Uterus (tissue), 4 donors: ENCODE measurements around the gene DNMT3A. TPM values are rescaled to one million over a fixed set of nuclear protein-coding genes. Genes with fewer than 3 reads are reported as not detected.
"Not testable (repeated sequence)": the region's sequence is repeated elsewhere in the genome, so short reads cannot be mapped to it uniquely, and the experiment has no call there.

Source experiments
- DNase-seq, 2 donors: peaks; one replicate each; pipeline ENCODE4 v3.0.0-alpha.2; 2019 to 2020
- H3K27ac ChIP-seq, 2 donors: fragments of 200-600 bp; sonication (generic); 1 replicate in 1 of 2; 2 replicates in 1 of 2; pipeline ENCODE4 v1.5.1; 2016 to 2018
- H3K27me3 ChIP-seq, 2 donors: fragments of 200-600 bp; sonication (generic); one replicate each; pipeline ENCODE4 v1.5.1; 2018 to 2019; ENCODE audit warnings: control low read depth in 1 of 2
- H3K36me3 ChIP-seq, 2 donors: fragments of 200-600 bp; sonication (generic); one replicate each; pipeline ENCODE4 v1.5.1; 2019; ENCODE audit warnings: control low read depth in 1 of 2
- H3K4me1 ChIP-seq, 2 donors: fragments of 200-600 bp; sonication (generic); one replicate each; pipeline ENCODE4 v1.5.1; 2018 to 2019; ENCODE audit warnings: control low read depth in 1 of 2
- H3K4me3 ChIP-seq, 2 donors: fragments of 200-600 bp; sonication (generic); 1 replicate in 1 of 2; 2 replicates in 1 of 2; pipeline ENCODE4 v1.5.1; 2018 to 2019; ENCODE audit warnings: mild to moderate bottlenecking in 1 of 2
- H3K9me3 ChIP-seq, 2 donors: fragments of 200-600 bp; sonication (generic); one replicate each; pipeline ENCODE4 v1.5.1; 2019; ENCODE audit warnings: control low read depth in 1 of 2
- CTCF ChIP-seq, 4 experiments: fragments of 200-600 bp in 2 of 4; fragments of 450-650 bp in 2 of 4; sonication (generic) in 2 of 4; IDR thresholded peaks; one replicate each; pipeline ENCODE4 v1.5.1; 2016 to 2019; ENCODE audit warnings: antibody characterized with exemption in 4 of 4, mild to moderate bottlenecking in 2 of 4, moderate library complexity in 1 of 4
- POLR2A ChIP-seq, 2 donors: fragments of 450-650 bp; IDR thresholded peaks; one replicate each; pipeline ENCODE4 v1.6.1; 2016; ENCODE audit warnings: antibody characterized with exemption in 2 of 2, mild to moderate bottlenecking in 1 of 2, moderate library complexity in 1 of 2
- intact Hi-C: fragments of 100-400 bp; cut with DNase I; formaldehyde crosslinking; loops from one replicate; pipeline ENCODE4 v1.15.1; 2023; ENCODE audit warnings: low total_unique reads
- total RNA-seq, 4 donors: library from RNA; depleted of rRNA in 3 of 4; stranded (reverse); fragments of >200 nt in 3 of 4; gene quantifications; one replicate each; pipeline versions ENCODE4 v1.1.0 to v1.2.4, GENCODE V29; 2014 to 2023
- donor health status: DM: yes; HTN: yes; CAD: no.

DNMT3A gene
- total RNA-seq, 4 donors from 2014 or later, result 2.3 to 95.8 (median 29.9) TPM

- TF ChIP-seq POLR2A (IDR thresholded peaks at IDR 0.05) (no peak), CTCF (IDR thresholded peaks at IDR 0.05) (no peak)
- Histone ChIP-seq H3K4me3 (no peak overlapping the region), H3K27me3 (no peaks in the 10 kb centered on the region), H3K4me1 (no peaks in the 10 kb centered on the region), H3K36me3 (no peaks in the 10 kb centered on the region), H3K27ac (peak overlapping the region; percentile 13 to 83), H3K9me3 (no peaks in the 10 kb centered on the region)
- peak in 1 of 2 donors; percentile 60 for DNase-seq
- intact Hi-C loops, result no loop called here
Observed at GRCh38 chr2:25274868-25275574, 66.7 kb downstream of the DNMT3A start.

DNA sequence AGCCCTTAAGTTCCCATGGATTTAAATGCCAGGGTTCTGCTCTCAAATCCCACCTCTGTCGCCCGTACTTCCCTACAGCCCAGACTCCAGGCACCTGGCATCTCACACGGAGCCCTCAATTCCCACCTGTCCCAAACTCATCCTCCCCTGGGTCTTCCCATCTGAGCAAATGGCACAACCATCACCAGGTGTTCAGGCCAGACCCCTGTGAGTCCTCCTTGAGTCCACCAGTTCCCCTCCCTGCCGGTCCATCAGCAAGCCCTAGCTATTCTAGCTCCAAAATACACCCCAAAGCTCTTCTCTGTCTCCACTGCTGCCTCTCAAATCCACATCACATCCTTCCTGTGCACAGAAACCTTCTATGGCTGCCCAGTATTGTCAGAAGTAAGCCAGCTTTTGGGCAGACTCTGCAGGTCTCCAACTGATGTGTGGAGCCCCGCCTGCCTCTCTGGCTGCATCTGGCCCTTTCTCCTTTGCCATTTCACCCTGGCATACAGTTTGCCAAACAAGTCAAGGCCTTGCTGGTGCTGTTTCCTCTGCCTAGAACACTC is 67.7 kb downstream of the DNMT3A start:
- Histone ChIP-seq H3K4me1 (no peaks in the 10 kb centered on the region), H3K9me3 (no peaks in the 10 kb centered on the region), H3K27me3 (no peaks in the 10 kb centered on the region), H3K36me3 (no peaks in the 10 kb centered on the region), H3K4me3 (no peak overlapping the region), H3K27ac (peak overlapping the region; percentile 21 to 58)
- intact Hi-C loops, result no loop called here
- no peak for TF ChIP-seq CTCF (IDR thresholded peaks at IDR 0.05)
- no peak for TF ChIP-seq POLR2A (IDR thresholded peaks at IDR 0.05)
- DNase-seq, result no peak

GRCh38 chr2:25272705-25273104 is 69.0 kb downstream of the DNMT3A start:
- H3K27me3 ChIP-seq, H3K36me3 ChIP-seq, H3K4me1 ChIP-seq, H3K4me3 ChIP-seq, DNase-seq, H3K9me3 ChIP-seq, intact Hi-C loops: not testable (repeated sequence)
- peak overlapping the region in 1 of 2 donors; percentile 58 for H3K27ac ChIP-seq

- no peaks in the 10 kb centered on the region for H3K36me3 ChIP-seq
- no peaks in the 10 kb centered on the region for H3K9me3 ChIP-seq
- H3K4me3 ChIP-seq, result no peak overlapping the region
- H3K4me1 ChIP-seq, result no peaks in the 10 kb centered on the region
- intact Hi-C loops, result no loop called here
- TF ChIP-seq POLR2A (IDR thresholded peaks at IDR 0.05), result no peak
- no peak for TF ChIP-seq CTCF (IDR thresholded peaks at IDR 0.05)
- no peak overlapping the region for H3K27ac ChIP-seq
- H3K27me3 ChIP-seq, result no peaks in the 10 kb centered on the region
- DNase-seq, result no peak
Observed at GRCh38 chr2:25270061-25270460, 71.7 kb downstream of the DNMT3A start.

- Histone ChIP-seq H3K4me3 (no peak overlapping the region), H3K4me1 (no peaks in the 10 kb centered on the region), H3K9me3 (no peaks in the 10 kb centered on the region), H3K36me3 (no peaks in the 10 kb centered on the region), H3K27me3 (no peaks in the 10 kb centered on the region), H3K27ac (no peak overlapping the region)
- TF ChIP-seq POLR2A (IDR thresholded peaks at IDR 0.05), result no peak
- no peak for TF ChIP-seq CTCF (IDR thresholded peaks at IDR 0.05)
- no peak for DNase-seq
- intact Hi-C loops, result no loop called here
Observed at GRCh38 chr2:25269233-25269632, 72.5 kb downstream of the DNMT3A start.
